Nephron (organoid): ENCODE measurements around the gene EPO.

Experiments used
- H3K27ac Mint-ChIP-seq, 3 experiments: 2 replicates each; pipeline ENCODE4 v1.8.0; 2020; ENCODE audit warnings: mixed read lengths in 3 of 3, mild to moderate bottlenecking in 2 of 3, moderate library complexity in 1 of 3
- H3K27me3 Mint-ChIP-seq: 2 replicates; pipeline ENCODE4 v1.8.0; 2021; ENCODE audit warnings: low read depth, mild to moderate bottlenecking, moderate library complexity, mixed read lengths
- H3K36me3 Mint-ChIP-seq: 2 replicates; pipeline ENCODE4 v1.8.0; 2020; ENCODE audit warnings: low read depth, mixed read lengths
- H3K4me1 Mint-ChIP-seq: 2 replicates; pipeline ENCODE4 v1.8.0; 2020; ENCODE audit warnings: mixed read lengths
- H3K4me3 Mint-ChIP-seq, 3 experiments: 2 replicates each; pipeline ENCODE4 v1.8.0; 2020; ENCODE audit warnings: mild to moderate bottlenecking in 3 of 3, mixed read lengths in 3 of 3, moderate library complexity in 2 of 3
- H3K9me3 Mint-ChIP-seq: 2 replicates; pipeline ENCODE4 v1.8.0; 2020; ENCODE audit warnings: mixed read lengths
- CTCF ChIP-seq, 3 experiments: fragments of 200-600 bp; sonication (generic); IDR thresholded peaks; one replicate each; pipeline ENCODE4 v1.5.0; 2021; ENCODE audit warnings: antibody characterized with exemption in 3 of 3; ENCODE audit not compliant: unreplicated experiment in 3 of 3

Gene EPO

GRCh38 chr7:100679129-100679926 lies 40.9 kb upstream of the EPO start:
- peak overlapping the region; percentile 5 to 64 (median 49) for H3K27ac Mint-ChIP-seq
- H3K27me3 Mint-ChIP-seq = no peaks in the 10 kb centered on the region
- H3K36me3 Mint-ChIP-seq = peaks cover 30% of the 10 kb centered on the region
- no peaks in the 10 kb centered on the region for H3K9me3 Mint-ChIP-seq
- peak overlapping the region in 1 of 3 experiments; percentile 3 for H3K4me3 Mint-ChIP-seq
- peaks cover 5% of the 10 kb centered on the region for H3K4me1 Mint-ChIP-seq
- no peak for TF ChIP-seq CTCF (IDR thresholded peaks at IDR 0.05; ENCODE audit: unreplicated experiment in 3 of 3)

- Mint-ChIP-seq H3K9me3 (no peaks in the 10 kb centered on the region), H3K4me3 (no peak overlapping the region), H3K36me3 (peaks cover 31% of the 10 kb centered on the region), H3K4me1 (peaks cover 5% of the 10 kb centered on the region), H3K27me3 (no peaks in the 10 kb centered on the region), H3K27ac (peak overlapping the region in 1 of 3 experiments; percentile 59)
- no peak for TF ChIP-seq CTCF (IDR thresholded peaks at IDR 0.05; ENCODE audit: unreplicated experiment in 3 of 3)
Observed at GRCh38 chr7:100679927-100680575, 40.2 kb upstream of the EPO start.

GRCh38 chr7:100680576-100681271 lies 39.5 kb upstream of the EPO start:
- Mint-ChIP-seq H3K36me3 (peaks cover 38% of the 10 kb centered on the region), H3K9me3 (no peaks in the 10 kb centered on the region), H3K27me3 (no peaks in the 10 kb centered on the region), H3K27ac (no peak overlapping the region), H3K4me1 (peaks cover 5% of the 10 kb centered on the region), H3K4me3 (no peak overlapping the region)
- TF ChIP-seq CTCF (IDR thresholded peaks at IDR 0.05; ENCODE audit: unreplicated experiment in 3 of 3) = no peak

GRCh38 chr7:100681491-100682227 lies 38.6 kb upstream of the EPO start:
- no peaks in the 10 kb centered on the region for H3K9me3 Mint-ChIP-seq
- H3K4me3 Mint-ChIP-seq = no peak overlapping the region
- H3K4me1 Mint-ChIP-seq = peaks cover 5% of the 10 kb centered on the region
- no peak overlapping the region for H3K27ac Mint-ChIP-seq
- peaks cover 40% of the 10 kb centered on the region for H3K36me3 Mint-ChIP-seq
- H3K27me3 Mint-ChIP-seq = no peaks in the 10 kb centered on the region
- TF ChIP-seq CTCF (IDR thresholded peaks at IDR 0.05; ENCODE audit: unreplicated experiment in 3 of 3) = no peak

- peaks cover 43% of the 10 kb centered on the region for H3K36me3 Mint-ChIP-seq
- no peaks in the 10 kb centered on the region for H3K27me3 Mint-ChIP-seq
- peaks cover 5% of the 10 kb centered on the region for H3K4me1 Mint-ChIP-seq
- no peak overlapping the region for H3K4me3 Mint-ChIP-seq
- no peak overlapping the region for H3K27ac Mint-ChIP-seq
- TF ChIP-seq CTCF (IDR thresholded peaks at IDR 0.05; ENCODE audit: unreplicated experiment in 3 of 3) = no peak
- H3K9me3 Mint-ChIP-seq = no peaks in the 10 kb centered on the region
Observed at GRCh38 chr7:100682228-100682741, 38.0 kb upstream of the EPO start.
